Spleen (tissue), 7 donors: ENCODE measurements around the gene MIER3.

Experiments used
- CTCF ChIP-seq, 11 experiments: fragments of 200-600 bp in 7 of 11; fragments of 450-650 bp in 4 of 11; sonication (generic) in 4 of 11; IDR thresholded peaks in 8 of 11; conservative IDR thresholded peaks in 3 of 11; 1 replicate in 7 of 11; 2 replicates in 4 of 11; pipeline versions ENCODE4 v1.4.0 to v1.8.0; 2016 to 2021; ENCODE audit warnings: antibody characterized with exemption in 11 of 11, inconsistent platforms in 4 of 11, mild to moderate bottlenecking in 1 of 11
- POLR2A ChIP-seq, 3 donors: fragments of 450-650 bp; IDR thresholded peaks; one replicate each; pipeline ENCODE4 v1.5.1; 2017; ENCODE audit warnings: antibody characterized with exemption in 3 of 3, mild to moderate bottlenecking in 1 of 3
- donor health status: DM: no; HTN: no; CAD: no; lungs with moderate emphysema.
- donor health status: DM: no; HTN: no; CAD: no.
- donor health status: DM: no; HTN: no; CAD: no.

GRCh38 chr5:56908942-56909293 is 43.0 kb downstream of the MIER3 start:
- TF ChIP-seq POLR2A (IDR thresholded peaks at IDR 0.05) (no peak), CTCF (IDR thresholded peaks at IDR 0.05 in 8 of 11, conservative IDR thresholded peaks at IDR 0.05 in 3 of 11) (no peak)
